ENCODE measurements around the gene TRDN.

The TRDN gene

GRCh38 chr6:123306334-123306733 is 330.4 kb downstream of the TRDN start (continued):
- TF ChIP-seq ZBTB48 (tag by site-specific recombination; IDR thresholded peaks at IDR 0.05) (0 out of 2 replicates have a peak, but pooled peaks have one; percentile 18), PRDM1 (tag by site-specific recombination; IDR thresholded peaks at IDR 0.05) (0 out of 2 replicates have a peak, but pooled peaks have one; percentile 35), FEZF1 (tag by site-specific recombination; IDR thresholded peaks at IDR 0.05) (peak; percentile 58; the same call in 1 of the 2 replicates), ZNF548 (tag by site-specific recombination; IDR thresholded peaks at IDR 0.05) (no peak), SCRT2 (tag by site-specific recombination; IDR thresholded peaks at IDR 0.05) (no peak), ZNF16 (tag by site-specific recombination; IDR thresholded peaks at IDR 0.05; ENCODE audit: low read depth) (no peak), SETDB1 (IDR thresholded peaks at IDR 0.05; ENCODE audit: insufficient read length, low read length) (peak; percentile 16), PATZ1 (tag by site-specific recombination; IDR thresholded peaks at IDR 0.05) (no peak), ZBTB8A (tag by site-specific recombination; IDR thresholded peaks at IDR 0.05) (peak; percentile 49), OSR2 (tag by site-specific recombination; IDR thresholded peaks at IDR 0.05) (peak; percentile 45; the same call in 1 of the 2 replicates)

GRCh38 chr6:123295672-123296071 is 341.1 kb downstream of the TRDN start:
- Histone ChIP-seq H3K4me3 (ENCODE audit: low read depth, low read length) (no peak overlapping the region), H3K9me3 (ENCODE audit: control insufficient read depth, insufficient read depth, low read depth, low read length) (no peaks in the 10 kb centered on the region), H3K27ac (ENCODE audit: extremely low read depth, low read depth, low read length) (no peak overlapping the region), H3K36me3 (ENCODE audit: control insufficient read depth in 2 of 2, insufficient read depth in 1 of 2, low read length in 2 of 2) (no peaks in the 10 kb centered on the region), H3K4me1 (ENCODE audit: control insufficient read depth, insufficient read depth, low read length) (no peaks in the 10 kb centered on the region)
- CTCF ChIA-PET = interaction anchor here (0.6 kb wide), 1 partner anchor 20 kb away, joined by 4 read pairs; no protein-coding TSS in a partner anchor
- TF ChIP-seq ZNF596 (tag by site-specific recombination; IDR thresholded peaks at IDR 0.05) (no peak), SP2 (tag by site-specific recombination; IDR thresholded peaks at IDR 0.05) (no peak), ZNF549 (tag by site-specific recombination; IDR thresholded peaks at IDR 0.05) (no peak), PRDM1 (tag by site-specific recombination; IDR thresholded peaks at IDR 0.05) (no peak), ZNF211 (tag by site-specific recombination; IDR thresholded peaks at IDR 0.05; ENCODE audit: low read depth) (no peak), ZFP37 (tag by site-specific recombination; IDR thresholded peaks at IDR 0.05) (no peak)
- POLR2A ChIA-PET = no interaction called here

GRCh38 chr6:123295181-123295580 is 341.6 kb downstream of the TRDN start:
- TF ChIP-seq REPIN1 (tag by site-specific recombination; IDR thresholded peaks at IDR 0.05; ENCODE audit: low read depth) (no peak), CTCF (tag by site-specific recombination; IDR thresholded peaks at IDR 0.05) (no peak), ZBTB8A (tag by site-specific recombination; IDR thresholded peaks at IDR 0.05) (no peak), PBX3 (CRISPR knock-in tag; IDR thresholded peaks at IDR 0.05) (no peak), ZNF704 (tag by site-specific recombination; IDR thresholded peaks at IDR 0.05) (no peak), ZNF394 (tag by site-specific recombination; IDR thresholded peaks at IDR 0.05; ENCODE audit: borderline replicate concordance) (no peak), ZBTB1 (tag by site-specific recombination; IDR thresholded peaks at IDR 0.05) (no peak)
- Histone ChIP-seq H3K27ac (ENCODE audit: extremely low read depth, low read depth, low read length) (no peak overlapping the region), H3K36me3 (ENCODE audit: control insufficient read depth in 2 of 2, insufficient read depth in 1 of 2, low read length in 2 of 2) (no peaks in the 10 kb centered on the region), H3K9me3 (ENCODE audit: control insufficient read depth, insufficient read depth, low read depth, low read length) (no peaks in the 10 kb centered on the region), H3K4me1 (ENCODE audit: control insufficient read depth, insufficient read depth, low read length) (no peaks in the 10 kb centered on the region), H3K4me3 (ENCODE audit: low read depth, low read length) (no peak overlapping the region)
- ChIA-PET CTCF (interaction anchor here (0.6 kb wide), 1 partner anchor 21 kb away, joined by 4 read pairs; no protein-coding TSS in a partner anchor), POLR2A (no interaction called here)

Measured in HEK293 (cell line).